HG02642 (cell line): ENCODE data around the gene LRP1B.
"Not testable (repeated sequence)": the region's sequence is repeated elsewhere in the genome, so short reads cannot be mapped to it uniquely, and the experiment has no call there.

Experiments used
- ATAC-seq: cut with Tn5 transposase; IDR thresholded peaks from one replicate; pipeline ENCODE4 v1.9.1; 2021; ENCODE audit warnings: mild to moderate bottlenecking; ENCODE audit not compliant: unreplicated experiment, poor library complexity

Gene LRP1B

GRCh38 chr2:141001750-141002149 is 1129.1 kb downstream of the LRP1B start:
- ATAC-seq: no peak

GRCh38 chr2:140998577-140998976 is 1132.2 kb downstream of the LRP1B start:
- ATAC-seq: no peak

- ATAC-seq: no peak
These were observed 1132.8 kb downstream of the LRP1B start for GRCh38 chr2:140998017-140998416.

- no peak for ATAC-seq
These were observed 1136.0 kb downstream of the LRP1B start for GRCh38 chr2:140994856-140995255.

- ATAC-seq: no peak
These were observed 1140.4 kb downstream of the LRP1B start for GRCh38 chr2:140990416-140990815.

GRCh38 chr2:140988597-140988996 is 1142.2 kb downstream of the LRP1B start:
- no peak for ATAC-seq

- ATAC-seq: no peak
These were observed 1144.4 kb downstream of the LRP1B start for GRCh38 chr2:140986456-140986855.

- ATAC-seq: no peak
These were observed 1155.6 kb downstream of the LRP1B start for GRCh38 chr2:140975237-140975636.

- ATAC-seq: no peak
These were observed 1158.1 kb downstream of the LRP1B start for GRCh38 chr2:140972724-140973123.

- ATAC-seq: not testable (repeated sequence)
These were observed 1166.5 kb downstream of the LRP1B start for GRCh38 chr2:140964324-140964723.

- ATAC-seq: no peak
These were observed 1180.9 kb downstream of the LRP1B start for GRCh38 chr2:140949932-140950331.

- no peak for ATAC-seq
These were observed 1183.6 kb downstream of the LRP1B start for GRCh38 chr2:140947236-140947635.

- ATAC-seq: no peak
These were observed 1186.9 kb downstream of the LRP1B start for GRCh38 chr2:140943867-140944266.

GRCh38 chr2:140942284-140942683 is 1188.5 kb downstream of the LRP1B start:
- ATAC-seq: no peak

- no peak for ATAC-seq
These were observed 1201.0 kb downstream of the LRP1B start for GRCh38 chr2:140929849-140930248.

- ATAC-seq: no peak
These were observed 1212.4 kb downstream of the LRP1B start for GRCh38 chr2:140918426-140918825.

- no peak for ATAC-seq
These were observed 1214.4 kb downstream of the LRP1B start for GRCh38 chr2:140916410-140916809.

GRCh38 chr2:140910683-140911082 is 1220.1 kb downstream of the LRP1B start:
- no peak for ATAC-seq

GRCh38 chr2:140905083-140905781 is 1225.6 kb downstream of the LRP1B start:
- no peak for ATAC-seq

GRCh38 chr2:140895378-140895777 is 1235.4 kb downstream of the LRP1B start:
- ATAC-seq: no peak

- ATAC-seq: no peak
These were observed 1237.1 kb downstream of the LRP1B start for GRCh38 chr2:140893685-140894084.

GRCh38 chr2:140892911-140893637 is 1237.7 kb downstream of the LRP1B start:
- no peak for ATAC-seq
